Hindlimb muscle (tissue), 1 donor: Measurements from ENCODE around the gene ETV6. TPM values are rescaled to one million over a fixed set of nuclear protein-coding genes. Genes with fewer than 3 reads are reported as not detected.

ENCODE experiments used
- DNase-seq: peaks from one replicate; pipeline ENCODE4 v3.0.0-alpha.2; 2013
- polyA plus RNA-seq: library from polyadenylated mRNA; unstranded; fragments of 120-200 nt; gene quantifications from one replicate; pipeline ENCODE4 v1.2.1, GENCODE V29; 2013; ENCODE audit not compliant: insufficient read length

Gene ETV6
- polyA plus RNA-seq, 1 donor = 12.1 TPM

DNA sequence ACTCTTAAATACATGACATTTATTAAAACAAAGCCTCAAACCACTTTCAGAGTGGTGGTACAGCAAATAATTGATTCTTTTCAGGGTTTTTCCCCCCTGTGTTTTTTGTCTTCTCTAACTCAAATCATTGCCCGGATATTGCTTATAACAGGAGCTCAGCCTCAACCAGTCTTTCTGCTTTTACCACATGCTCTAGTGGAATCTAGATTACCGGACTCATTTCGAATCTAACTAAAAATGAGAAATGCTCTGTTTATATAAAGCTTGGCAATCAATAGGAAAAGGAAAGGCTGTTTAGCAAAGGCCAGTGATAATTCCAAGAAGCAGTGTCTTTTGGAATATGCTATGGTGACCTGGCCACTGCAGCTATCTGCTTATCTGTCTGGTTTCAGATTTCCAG lies 161.5 kb downstream of the ETV6 start:
- no peak for DNase-seq

DNA sequence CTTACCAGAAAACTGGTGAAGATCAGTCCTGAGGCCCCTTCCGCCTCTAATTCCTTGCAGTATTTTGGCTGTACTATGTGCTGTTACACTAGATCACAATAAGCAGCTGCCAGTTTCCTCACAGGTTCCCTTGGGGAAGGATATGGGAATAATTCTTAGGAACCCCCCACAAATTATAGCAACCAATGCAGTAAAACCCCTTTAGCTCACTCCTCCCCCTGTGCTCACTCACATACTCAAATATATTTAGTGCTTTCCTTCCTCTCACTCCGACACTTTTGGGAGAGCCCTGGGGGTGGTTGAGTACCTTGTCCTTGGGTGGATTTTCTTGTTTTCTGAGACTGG lies 162.7 kb downstream of the ETV6 start:
- no peak for DNase-seq

DNA sequence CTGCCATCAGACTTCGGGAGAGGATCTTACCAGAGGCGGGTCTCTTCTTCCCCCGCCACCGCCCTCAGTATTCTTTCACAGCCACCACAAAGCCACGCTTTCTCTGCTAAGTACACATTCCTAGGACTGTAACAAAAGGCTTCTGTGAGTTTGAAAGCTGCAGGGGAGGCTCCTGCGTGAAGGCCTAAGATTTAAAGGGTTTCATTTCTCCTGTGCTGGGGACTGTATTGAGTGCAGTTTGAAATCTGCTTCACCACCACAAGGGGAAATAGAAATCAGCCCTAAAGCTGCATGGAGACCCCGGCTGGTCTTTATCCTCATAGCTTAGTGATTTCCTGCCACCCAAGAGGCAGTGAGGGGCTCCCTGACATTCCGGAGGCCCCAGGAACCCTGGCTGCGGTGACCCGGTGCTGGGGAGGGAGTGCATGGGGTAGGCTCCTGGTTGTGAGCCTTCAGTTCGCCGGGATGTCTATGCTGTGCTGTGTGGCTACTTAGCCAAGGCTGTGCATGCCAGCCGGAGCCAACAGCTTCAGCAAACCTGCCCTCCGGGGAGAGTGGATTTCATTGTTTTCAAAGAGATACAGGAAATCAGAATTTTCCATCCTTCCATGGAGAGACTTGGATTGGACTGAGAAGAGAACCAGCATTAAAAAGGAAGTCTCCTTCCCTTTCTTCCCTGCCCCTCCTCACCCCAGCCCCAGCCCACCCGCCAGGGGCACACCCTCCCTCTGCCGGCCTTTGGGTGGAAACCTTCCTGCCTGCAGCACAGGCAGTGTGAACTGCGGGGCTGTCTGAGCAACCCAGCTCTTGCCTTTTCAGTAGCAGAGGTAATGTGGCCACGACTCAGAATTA lies 163.3 kb downstream of the ETV6 start:
- no peak for DNase-seq

DNA sequence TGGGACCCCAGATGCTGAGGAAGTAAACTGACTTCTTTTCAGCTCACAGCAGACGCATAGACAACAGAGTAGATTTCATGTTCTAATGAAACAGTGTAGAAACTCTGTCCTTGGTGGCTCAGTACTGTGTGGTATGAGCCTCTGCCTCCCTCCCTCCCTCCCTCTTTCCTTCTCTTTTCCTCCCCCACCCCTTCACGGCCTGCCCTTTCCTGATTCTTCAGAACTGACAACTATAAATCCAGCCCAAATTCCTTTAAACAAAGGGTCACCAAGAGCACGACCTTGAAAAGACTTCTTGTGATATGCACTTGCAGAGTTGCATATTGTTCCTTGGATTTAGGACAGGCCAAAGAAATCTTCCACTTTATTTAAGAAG lies 164.0 kb downstream of the ETV6 start:
- no peak for DNase-seq

DNA sequence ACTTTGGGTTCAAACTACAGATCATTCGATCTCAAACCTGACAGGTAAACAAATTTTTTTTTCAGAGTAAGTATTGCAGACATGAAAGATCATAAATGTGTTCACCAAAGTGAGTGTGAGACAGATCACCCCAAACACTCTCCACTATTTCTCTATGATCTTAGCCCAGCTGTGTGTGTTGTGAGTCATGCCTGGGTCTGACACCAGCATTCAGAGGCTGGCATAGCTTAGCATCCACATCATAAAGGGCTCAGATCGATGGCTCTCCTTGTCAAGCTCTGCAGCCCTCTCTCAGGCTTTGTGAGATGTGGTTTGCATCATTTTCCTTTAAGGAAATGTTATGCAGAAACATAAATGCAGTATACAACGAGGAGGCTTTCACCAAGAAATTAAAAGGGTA lies 164.9 kb downstream of the ETV6 start:
- DNase-seq = no peak

DNA sequence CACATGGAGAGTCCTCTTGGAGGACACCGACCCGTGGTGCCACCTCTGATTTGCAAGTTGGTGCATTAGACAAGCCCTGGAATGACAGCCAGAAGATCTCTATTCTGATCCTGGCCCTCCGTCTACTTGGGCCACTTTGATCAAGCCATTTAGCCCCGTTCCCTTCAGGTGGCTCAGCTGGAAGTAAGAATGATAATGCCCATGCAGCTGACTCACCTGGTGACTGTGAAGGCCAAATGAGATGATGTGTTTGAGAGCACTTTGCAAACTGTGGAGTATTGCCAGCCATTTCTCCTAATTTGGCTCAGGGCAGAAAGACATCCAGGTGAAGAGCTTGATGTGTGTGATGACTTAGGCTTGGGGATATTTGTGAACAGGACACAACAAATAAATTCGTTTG lies 165.9 kb downstream of the ETV6 start:
- DNase-seq = no peak

DNA sequence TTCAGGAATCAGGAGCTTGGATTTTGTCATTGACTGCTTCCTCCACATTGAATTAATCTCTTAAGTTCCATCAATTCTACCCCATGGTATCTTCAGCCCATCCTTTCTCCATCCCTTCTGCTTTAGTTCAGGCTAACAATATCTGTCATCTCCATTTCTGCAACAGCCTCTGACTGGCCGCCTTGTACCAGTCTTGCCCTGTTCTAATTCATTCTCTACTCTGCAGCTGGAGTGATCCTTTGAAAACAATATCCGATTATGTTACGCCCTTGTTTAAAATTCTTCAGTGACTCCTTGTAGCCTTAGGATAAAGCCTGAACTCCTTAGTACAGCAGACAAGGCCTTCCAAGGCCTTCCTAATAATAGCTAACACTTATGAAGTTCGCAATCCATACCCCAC lies 170.2 kb downstream of the ETV6 start:
- no peak for DNase-seq

DNA sequence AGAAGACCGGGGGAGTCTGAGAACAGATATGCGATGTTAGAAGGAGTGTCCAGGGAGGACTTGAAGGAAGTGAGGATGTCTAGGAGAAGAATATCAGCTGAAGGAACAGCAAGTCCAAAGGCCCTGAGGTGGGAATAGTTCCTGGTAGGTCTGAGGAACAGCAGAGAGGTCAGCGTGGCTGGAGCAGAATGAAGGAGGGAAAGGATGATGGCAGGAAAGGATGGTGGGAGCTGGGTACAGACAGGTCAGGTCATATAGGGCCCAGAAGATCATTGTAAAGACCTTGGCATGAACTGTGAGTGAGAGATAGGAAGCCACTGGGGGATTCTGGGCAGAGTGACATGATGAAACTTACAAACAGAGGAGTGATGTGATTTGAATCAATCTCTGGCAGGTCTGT lies 171.0 kb downstream of the ETV6 start:
- DNase-seq = no peak

DNA sequence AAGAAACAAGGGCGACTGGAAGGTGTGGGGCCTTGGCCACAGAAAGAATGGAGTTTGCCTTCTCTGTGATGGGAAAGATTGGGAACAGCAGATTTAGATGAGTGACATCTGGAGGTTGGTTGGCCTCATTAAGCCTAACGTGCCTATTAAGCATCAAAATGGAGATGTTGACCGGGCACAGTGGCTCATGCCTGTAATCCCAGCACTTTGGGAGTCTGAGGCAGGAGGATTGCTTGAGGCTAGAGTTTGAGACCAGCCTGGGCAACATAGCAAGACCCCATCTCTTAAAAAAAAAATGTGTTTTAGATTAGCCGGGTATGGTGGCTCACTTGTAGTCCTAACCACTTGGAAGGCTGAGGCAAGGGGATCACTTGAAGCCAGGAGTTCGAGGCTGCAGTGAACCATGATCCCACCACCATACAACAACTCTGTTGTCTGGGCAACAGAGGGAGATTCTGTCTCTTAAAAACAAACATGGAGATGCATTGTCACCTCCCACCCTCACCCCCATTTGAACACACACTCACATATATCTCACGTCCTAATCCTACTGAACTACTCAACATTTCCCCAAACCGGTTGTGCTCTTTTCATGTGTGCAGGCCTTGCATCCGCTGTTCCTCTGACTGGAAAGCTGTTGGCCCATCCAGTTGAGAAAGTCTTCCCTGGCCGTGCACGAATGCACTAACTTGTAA lies 172.1 kb downstream of the ETV6 start:
- DNase-seq = no peak

DNA sequence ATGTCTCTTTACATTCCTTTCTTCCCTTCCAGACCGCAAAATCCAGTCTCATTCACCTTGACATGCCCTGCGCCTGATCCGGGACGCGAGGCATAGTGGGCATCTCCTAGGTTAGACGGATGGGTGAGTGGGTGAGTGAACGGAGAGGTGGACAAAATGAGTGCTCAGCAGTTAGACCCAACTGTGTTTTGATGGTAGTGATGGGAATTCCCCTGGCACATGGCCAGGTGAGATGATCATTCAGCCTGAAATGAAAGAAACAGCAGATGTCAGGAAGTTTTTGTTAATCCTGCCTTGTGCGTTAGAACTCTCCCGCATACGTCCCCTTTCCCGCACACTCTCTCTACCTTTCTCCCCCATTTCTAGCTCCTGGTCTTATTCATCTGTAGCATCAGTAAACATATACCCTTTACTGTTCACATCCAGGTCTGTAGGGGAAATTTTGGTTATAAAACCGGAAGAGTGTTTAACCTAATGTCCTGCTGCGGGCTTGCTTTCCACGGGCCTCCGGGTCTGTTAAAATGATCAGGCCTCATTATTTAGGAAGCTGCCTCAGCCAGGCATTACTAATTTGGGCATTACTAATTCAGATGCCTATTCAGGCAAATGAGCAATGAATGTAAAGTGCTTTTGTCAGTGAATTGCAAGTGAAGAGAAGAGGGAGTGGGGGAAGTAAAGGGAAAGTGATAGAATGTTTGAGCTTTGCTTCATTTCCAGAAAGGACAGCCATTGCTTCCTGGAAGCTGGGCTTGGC lies 172.8 kb downstream of the ETV6 start:
- no peak for DNase-seq

DNA sequence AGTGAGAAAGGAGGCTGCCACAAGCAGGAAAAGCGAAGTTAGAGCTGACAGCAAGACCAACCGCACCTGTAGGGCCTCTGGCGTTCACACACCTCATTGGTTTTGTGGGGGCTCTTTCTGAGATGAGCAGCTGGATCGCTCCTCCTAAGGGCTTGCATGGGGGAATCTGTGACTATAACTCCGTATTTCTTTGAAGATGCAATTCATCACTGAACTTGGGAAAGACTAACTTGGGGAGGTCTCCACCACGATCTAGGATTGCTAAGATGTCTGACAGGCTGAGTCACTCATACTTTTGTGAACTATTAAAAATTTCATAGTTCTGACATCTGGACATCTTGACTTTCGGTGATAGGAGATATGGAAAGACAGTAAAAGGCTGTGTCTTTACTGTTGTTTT lies 173.6 kb downstream of the ETV6 start:
- no peak for DNase-seq

DNA sequence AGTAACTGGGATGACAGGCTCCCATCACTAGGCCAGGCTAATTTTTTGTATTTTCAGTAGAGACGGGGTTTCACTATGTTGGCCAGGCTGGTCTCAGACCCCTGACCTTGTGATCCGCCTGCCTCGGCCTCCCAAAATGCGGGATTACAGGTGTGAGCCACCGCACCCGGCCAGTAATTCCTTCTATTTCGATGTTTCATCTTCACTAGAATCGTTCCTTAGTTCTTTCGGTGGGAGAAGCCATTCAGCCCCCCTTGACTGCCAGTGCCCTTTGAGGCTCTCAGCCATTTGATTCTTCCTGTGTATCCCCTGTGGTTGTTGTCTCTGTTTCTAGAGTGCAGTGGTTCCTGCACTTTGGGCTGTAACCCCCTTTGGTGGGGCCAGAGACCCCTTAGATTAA lies 174.1 kb downstream of the ETV6 start:
- no peak for DNase-seq

DNA sequence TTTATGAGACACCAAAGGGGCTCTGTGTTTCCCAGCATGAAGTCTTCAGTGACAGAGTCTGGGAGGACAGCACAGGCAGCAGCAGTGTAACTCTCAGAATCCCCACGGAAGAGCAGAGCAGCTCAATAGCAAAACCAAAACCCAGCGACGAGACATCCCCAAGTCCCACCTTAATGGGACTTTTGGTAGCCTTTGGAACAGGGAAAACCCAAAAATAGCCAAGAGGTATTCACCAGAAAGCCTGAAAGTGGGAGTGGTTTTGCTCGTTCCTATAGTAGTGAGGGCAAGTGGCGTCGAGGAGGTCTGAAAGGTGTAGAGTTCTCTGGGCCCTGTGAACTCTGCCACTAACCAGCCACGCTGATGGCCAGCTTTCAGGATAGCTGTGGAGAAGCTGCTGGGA lies 174.6 kb downstream of the ETV6 start:
- DNase-seq = no peak

DNA sequence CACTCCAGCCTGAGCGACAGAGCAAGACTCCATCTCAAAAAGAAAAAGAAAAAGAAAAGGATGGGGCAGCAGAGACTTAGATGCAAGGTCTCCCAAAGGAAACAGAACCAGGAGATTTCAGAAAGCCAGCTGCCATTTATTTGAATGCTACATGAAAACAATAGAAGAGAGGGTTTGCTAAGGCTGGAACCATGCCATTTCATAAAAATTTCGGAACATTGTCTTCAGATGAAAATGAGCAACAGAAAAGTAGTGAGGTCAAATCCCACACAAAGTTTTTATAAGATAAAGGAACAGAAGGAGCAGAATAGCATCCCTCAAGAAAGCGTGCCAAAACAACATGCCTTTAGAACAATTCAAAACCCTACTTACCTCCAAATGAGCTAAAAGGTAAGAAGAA lies 175.3 kb downstream of the ETV6 start:
- no peak for DNase-seq

DNA sequence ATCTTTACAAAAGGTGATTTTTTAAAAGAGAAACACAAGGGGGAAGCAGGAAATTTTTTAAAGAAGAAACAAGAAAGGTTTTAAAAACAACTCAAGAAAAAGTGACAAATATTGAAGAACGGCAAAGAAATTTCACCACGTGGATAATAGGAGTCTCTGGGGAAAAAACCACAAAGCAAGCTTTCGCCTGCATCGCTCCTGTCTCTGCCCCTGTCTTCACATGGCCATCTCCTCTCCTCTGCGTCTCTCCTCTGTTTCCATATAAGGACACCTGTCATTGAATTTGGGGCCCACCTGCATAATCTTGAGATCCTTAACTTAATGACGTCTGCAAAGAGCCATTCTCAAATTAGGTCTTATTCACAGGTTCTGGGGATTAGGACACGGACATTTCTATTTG lies 175.8 kb downstream of the ETV6 start:
- DNase-seq = no peak

DNA sequence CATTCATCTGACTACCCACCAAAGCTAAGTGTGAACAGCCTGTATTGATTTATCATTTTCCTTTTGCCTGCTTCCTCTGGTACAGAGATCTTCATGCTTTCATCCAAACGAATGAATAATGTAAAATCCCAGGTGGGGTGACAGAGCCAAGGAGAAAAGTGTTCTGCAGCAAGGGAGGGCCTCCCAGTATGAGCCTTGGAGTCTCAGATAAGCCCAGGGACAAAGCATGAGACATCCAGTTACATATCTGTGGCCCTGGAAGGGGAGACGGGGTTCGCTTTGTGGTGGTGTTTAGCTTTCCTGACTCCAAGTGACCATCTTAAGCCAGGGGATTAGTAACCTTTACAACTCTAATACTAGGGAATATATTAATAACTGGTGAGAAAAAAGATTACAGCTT lies 177.1 kb downstream of the ETV6 start:
- no peak for DNase-seq

DNA sequence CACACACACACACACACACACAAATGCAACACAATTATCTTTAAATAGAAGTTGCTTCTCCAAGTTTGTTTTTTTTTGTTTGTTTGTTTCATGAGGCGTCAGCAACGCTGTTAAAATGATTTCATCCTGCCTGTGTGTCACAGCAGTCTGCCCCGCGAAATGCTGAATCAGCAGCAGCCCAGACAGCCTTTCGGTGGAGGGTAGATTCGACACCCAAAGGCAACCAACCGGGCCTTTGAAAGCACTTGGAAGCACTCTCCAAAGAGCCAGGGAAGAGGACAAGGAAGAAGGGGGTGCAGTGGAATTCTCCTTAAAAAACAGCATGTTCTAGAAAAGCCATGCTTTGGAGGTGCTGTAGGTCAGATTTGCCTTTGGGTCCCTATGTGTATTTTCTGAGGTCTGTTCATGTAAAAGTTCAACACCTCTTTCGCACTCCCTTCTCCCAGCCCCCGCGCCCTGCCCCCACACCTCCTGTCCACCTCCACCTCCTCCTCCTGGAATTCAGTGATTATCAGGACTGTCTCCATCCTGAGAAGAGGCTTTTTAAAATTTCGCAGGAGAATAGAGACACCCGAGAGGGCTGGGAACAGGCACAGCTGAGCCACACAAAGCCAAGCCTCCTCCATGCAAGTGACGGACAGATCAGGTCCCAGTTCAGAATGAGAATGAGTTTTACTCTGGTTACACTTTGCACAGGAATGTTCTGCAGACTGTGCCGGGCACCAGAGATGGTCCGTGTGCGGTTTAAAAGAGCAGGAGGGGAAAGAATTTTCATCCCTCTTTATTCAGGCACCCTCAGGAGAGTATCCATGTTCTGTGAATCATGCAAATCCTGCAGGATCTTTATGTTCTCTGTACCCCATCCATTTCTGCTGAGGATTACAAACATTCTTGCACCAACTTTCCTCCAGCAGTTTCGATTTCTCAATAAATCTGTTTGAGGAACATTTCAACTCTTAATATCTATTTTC lies 177.9 kb downstream of the ETV6 start:
- no peak for DNase-seq

DNA sequence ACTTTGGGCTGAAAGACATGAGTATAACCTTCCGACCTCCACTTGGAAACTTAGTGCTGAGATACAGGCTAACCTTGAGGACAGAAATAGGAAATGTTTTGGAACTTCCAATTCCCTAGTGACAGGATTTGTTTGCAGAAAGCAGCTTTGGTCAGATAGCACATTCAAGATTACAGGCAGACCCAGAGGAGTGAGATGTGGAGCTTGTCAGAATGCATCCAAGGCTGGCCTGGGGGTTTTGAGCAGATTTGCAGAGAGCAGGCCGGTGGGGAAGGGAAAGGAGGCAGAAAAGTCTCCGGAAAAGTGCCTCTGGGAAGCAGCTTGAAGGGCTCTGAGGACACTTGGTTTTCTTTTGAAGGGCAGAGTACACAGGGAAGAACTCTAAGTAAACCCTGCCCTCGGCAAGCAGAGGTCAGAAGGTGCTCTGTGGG lies 180.3 kb downstream of the ETV6 start:
- DNase-seq = no peak

DNA sequence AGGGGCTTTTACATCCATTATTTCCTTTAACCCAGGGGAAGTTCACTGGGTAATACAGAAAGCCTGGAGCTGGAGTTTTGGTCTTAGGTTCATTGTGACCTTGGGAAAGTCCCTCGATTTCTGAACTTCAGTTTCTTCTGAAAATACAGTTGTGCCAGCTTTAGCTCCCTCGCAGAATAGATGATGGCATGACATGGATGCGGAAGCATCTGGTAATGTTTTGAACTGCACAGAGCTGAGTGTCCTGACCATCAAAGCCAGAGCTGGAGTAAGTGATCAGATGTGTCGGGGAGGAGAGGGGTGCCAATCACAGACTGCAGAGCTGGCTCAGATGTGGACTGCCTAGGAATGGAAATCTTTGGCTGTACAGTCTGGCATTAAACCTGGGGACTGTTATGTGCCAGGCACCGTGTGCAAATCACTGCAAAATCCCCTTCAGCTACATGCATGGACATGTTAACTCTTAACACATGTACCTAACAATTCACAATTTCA lies 180.9 kb downstream of the ETV6 start:
- DNase-seq = no peak

DNA sequence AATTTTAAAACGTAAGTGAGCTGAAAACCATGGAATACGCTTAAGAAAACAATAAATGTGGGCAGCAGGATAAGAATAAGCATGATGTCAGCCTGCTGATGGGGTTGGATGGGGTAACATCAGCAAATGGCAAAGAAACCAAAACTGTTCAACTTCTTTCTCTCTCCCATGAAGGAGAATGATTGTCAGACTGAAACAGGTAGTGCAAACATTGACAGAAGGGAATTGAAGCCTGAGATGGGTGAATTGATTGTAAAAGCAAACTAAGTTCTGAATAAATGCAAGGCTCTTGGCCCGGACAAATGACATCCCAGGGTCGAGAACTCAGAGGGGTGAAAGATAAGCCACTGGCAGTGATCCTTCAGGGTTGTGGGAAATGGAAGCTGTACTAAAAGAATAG lies 182.6 kb downstream of the ETV6 start:
- DNase-seq = no peak

DNA sequence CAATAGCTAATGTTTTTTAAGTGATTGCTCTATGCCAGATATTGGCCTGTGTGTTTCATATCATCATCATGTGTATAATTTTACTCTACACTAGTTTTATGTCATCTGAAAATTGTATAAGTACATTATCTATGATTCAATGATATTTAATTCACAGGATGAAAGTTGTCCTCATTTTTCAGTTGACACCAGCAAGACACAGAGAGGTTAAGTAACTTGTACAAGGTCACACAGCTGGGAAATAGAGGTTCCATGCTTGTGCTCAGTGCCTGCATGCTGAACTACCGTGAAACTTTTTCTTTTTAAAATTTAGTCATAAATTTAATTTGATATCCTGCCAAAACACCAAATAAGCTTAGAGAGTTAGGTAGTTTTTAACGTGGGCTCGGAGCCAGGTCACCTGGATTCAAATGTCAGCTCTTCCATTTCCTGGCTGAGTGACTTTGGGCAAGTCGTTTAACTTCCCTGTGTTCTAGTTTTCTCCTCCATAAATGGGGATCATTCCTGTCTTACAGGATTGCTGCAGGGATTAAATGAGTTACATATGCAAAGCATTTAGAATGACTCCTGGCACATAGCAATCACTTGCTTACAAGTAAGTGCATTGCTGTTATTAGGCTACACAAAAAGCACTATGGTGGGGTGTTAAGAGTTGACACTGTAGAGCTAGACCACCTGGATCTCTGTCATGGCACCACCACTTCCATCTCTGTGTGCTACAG lies 183.9 kb downstream of the ETV6 start:
- DNase-seq = no peak
